Stimulated activated CD4-positive, alpha-beta T cell treated with anti-CD3 and anti-CD28 coated beads, Interleukin-15, amount 100 ng/mL, for 48 hours (primary cell): ENCODE data around the gene SLC6A13.
"Not testable (repeated sequence)": the region's sequence is repeated elsewhere in the genome, so short reads cannot be mapped to it uniquely, and the experiment has no call there.

ENCODE experiments used
- DNase-seq, 2 donors: peaks; one replicate each; pipeline ENCODE4 v3.0.0-alpha.2; 2020; ENCODE audit warnings: low read depth in 2 of 2

The SLC6A13 gene

DNA sequence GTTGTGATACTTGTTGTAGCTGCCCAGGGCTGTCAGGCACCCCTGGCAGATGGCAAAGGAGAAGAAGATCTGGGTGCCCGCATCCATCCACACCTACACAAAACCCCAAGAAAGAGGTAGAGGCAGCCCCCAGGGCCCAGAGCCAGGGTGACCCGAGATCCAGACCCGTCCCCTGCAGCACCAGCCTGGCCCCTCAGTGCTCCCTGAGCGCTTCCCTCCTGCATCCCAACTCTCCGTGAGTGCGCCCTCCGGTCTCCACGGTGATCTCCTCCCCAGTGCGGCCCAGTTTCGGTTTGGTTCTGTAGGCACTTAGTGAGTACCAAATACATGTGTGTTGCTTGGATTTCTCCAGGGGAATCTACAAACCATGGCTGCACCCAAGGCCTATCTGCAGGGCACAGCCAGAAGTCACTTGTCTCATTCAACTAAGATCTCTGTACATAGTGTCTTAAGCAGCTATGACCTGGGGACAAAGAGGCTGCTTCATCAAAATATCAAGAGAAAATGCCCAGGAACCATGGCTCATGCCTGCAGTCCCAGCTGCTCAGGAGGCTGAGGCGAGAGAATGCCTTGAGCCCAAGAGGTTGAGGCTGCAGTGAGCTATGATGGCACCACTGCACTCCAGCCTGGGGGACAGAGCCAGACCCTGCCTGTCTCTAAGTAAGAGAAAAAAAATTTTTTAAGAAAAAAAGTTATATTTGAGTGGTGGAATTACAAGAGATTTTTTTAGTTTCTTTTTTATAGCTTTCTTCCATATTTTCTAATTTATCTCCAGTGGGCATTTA lies 64.5 kb downstream of the SLC6A13 start:
- no peak for DNase-seq

GRCh38 chr12:197347-197746 lies 65.3 kb downstream of the SLC6A13 start:
- no peak for DNase-seq

GRCh38 chr12:196436-196835 lies 66.2 kb downstream of the SLC6A13 start:
- DNase-seq: no peak

DNA sequence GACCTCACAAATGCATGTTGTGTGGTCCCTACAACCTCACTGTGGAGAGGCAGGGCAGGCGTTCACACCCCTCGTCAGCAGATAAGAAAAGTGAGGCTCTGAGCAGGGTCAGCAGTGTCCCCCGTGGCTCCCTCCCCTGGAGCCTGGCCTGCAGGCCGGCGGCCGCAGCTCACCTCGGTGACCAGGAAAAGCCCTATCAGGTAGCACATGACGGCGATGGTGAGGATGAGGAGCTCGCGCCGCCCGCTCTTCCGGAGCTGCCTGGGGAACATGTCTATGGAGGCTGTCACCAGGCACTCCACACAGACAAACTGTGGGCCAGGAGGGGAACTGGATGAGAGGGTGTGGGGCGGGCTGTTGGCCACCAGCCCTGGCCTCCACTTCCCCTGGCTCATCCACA lies 66.7 kb downstream of the SLC6A13 start:
- DNase-seq: no peak

- DNase-seq: no peak
These were observed 67.5 kb downstream of the SLC6A13 start for GRCh38 chr12:195156-195555.

DNA sequence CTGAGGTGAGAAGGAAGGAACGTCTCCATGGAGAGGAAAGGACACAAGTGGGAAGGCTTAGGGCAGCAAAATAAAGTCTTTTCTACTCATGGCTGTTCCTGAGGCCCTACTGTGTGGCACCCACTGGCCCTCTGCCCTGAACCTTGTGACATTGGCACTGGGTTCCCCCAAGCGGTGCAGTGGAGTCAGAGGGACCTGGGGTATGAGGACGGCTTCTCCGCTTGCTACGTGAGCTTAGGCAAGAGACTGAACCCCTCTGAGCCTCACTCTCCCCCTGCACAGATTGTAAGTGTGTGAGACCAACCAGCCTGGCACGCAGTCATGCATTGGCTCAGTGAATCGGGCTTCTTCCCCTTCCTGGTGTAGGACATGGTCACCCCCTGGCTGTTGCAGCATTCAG lies 68.4 kb downstream of the SLC6A13 start:
- no peak for DNase-seq

- no peak for DNase-seq
These were observed 69.4 kb downstream of the SLC6A13 start for GRCh38 chr12:193261-193660.

DNA sequence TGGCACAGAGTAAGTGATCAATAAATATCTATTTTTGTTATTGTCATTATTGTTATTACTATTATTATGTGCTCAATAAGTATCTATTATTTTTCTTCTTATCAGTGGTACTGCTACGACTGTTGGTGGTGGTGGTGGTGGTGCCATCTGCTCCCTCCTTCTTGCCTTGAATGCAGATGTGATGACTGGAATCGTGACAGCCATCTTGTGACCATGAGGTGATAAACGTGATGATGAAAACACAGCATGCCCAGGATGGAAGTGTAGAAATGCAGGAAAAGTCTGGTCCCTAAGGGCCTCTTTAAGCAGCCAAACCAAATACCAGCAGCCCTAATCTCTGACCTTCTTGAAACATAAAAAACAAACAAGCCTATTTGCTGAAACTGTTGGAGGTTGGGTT lies 71.1 kb downstream of the SLC6A13 start:
- no peak for DNase-seq

DNA sequence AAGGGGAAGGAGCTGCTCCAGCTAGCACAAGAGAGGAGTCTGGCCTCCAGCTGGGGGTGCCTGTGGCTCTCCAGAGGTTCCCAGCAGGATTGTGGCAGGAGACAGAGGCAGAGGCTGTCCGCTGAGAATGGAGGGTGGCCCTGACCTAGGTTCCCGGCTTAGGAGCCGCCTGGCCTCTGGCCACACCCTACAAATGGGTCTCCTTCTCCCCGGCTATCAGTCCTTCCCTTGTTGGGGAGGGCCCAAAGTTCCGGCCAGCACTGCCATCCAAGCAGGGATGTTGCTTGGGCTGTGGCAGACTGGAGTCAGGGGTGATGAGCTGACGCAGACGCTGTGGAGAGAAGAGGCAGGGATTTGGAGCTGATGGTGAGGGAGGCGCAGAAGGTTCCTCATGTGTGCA lies 71.8 kb downstream of the SLC6A13 start:
- no peak for DNase-seq

DNA sequence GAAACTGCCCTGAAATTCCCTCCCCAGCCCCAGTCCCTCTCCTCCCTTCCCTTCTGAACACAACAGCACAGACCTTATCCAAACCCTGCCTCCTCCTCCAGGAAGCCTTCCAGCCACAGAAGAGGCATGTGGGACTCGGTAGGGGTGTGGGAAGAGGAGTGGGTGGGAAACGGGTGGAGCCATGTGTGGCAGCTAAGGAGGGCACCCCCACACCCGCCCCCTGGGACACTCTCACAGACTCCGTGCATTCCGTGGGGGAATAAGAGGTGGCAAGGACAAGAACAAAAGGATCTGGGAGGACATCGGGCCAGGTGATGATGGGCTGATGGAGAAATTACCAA lies 73.0 kb downstream of the SLC6A13 start:
- DNase-seq: no peak

GRCh38 chr12:188910-189621 lies 73.6 kb downstream of the SLC6A13 start:
- DNase-seq: peak; percentile 22 to 28

- not testable (repeated sequence) for DNase-seq
These were observed 74.4 kb downstream of the SLC6A13 start for GRCh38 chr12:187986-188909.

- DNase-seq: no peak
These were observed 76.5 kb downstream of the SLC6A13 start for GRCh38 chr12:186006-186625.

DNA sequence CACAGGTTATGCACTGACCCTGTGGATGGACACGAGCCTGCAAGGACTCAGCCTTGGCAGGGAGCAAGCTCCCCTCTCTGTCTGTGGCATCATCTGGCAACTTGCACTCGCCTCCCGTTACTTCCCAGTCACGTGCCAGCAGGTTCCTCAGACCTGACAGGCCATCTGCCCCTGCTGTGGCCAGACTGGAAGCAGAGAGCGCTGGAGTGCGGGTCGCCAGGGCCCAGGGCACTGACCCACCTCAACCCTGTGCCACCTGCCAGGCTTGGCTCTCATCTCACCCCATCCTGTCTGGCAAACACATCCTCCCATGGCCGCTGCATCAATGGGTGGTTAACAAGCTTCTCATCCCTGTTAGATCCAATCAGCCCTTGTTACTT lies 77.1 kb downstream of the SLC6A13 start:
- no peak for DNase-seq

DNA sequence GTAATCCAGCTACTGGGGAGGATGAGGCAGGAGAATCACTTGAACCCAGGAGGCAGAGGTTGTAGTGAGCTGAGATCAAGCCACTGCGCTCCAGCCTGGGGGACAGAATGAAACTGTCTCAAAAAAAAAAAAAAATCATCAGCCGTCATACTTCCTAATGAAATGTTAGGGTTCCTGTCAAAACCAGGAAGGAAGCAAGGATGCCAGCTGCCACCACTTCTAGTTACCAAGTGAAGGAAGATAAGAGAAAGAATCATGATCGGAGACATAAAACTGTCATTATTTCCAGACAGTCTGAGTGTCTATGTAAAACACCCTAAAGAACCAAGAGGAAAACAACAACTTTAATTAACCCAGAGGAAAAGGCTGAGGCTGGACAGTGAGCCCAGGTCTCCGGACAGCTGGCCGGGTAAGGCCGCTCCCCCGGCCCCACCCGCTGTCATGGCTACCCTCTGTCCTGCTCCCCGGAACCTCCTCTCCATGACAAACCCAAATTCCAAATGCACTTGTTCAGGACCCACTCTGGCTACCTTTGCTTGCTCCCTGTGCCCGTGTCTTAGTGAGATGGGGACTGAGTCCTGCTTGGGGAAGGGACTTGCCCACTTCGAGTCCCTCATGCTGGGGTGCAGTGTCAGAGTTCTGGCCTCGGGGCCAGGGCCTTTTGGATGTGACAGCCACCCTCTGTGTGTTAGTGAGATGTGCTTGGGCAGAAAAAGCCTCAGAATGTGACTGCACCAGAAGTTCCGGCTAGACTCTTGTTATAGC lies 77.6 kb downstream of the SLC6A13 start:
- no peak for DNase-seq

DNA sequence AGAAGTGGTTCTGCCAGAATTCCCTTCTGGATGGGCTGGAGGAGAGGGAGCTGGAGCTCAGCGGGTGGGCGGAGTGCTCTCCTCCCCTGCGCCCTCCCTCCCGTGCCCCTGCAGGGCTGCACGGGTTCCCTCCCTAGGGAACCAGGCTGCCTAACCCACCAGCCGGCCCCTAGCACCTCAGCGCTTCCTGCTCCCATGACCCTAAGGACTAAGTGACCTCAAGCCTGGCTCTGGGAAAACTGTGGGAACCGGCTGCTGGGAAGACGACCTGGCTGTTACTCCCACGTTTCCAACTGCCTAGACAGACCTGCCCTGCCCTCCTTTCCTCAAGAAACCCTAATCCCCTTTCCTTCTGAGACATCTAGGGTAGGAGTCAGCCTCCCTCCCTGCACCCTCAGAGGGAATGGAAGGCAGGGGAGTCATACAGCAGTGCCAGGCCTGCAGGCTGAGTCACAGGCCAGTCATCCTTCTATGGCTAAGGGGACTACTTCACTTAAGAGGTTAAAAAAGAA lies 80.2 kb downstream of the SLC6A13 start:
- no peak for DNase-seq

- no peak for DNase-seq
These were observed 80.7 kb downstream of the SLC6A13 start for GRCh38 chr12:181921-182320.

- no peak for DNase-seq
These were observed 82.2 kb downstream of the SLC6A13 start for GRCh38 chr12:180445-180844.

DNA sequence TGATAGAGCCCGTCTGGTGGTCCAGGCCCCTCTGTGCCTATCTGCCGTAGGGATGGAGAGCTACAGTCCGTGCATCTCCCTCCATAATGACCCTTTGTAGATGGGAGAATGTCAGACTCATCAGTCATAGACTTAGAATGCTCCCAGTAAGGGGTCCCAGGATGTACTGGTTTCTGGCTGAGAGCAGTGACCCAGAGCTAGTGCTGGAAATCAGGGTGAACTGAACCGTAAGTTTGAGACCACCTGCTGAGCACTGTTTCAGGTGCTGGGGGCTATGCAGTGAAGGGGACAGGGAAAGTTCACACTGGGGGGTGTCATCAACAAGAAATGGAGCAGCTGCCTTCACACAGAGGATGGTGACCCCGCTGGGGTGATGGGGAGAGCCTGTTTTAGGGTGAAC lies 82.8 kb downstream of the SLC6A13 start:
- DNase-seq: no peak

GRCh38 chr12:179131-179884 lies 83.3 kb downstream of the SLC6A13 start:
- DNase-seq: no peak

- no peak for DNase-seq
These were observed 83.9 kb downstream of the SLC6A13 start for GRCh38 chr12:178829-179109.
